CD14-positive monocyte (primary cell): ENCODE data around the gene BCDIN3D. TPM values are rescaled to one million over a fixed set of nuclear protein-coding genes. Genes with fewer than 3 reads are reported as not detected.
A peak's percentile ranks its signal among the peaks of the same experiment; 100 is the strongest.
"Not testable (repeated sequence)": the region's sequence is repeated elsewhere in the genome, so short reads cannot be mapped to it uniquely, and the experiment has no call there.

Experiments used
- DNase-seq, 3 donors: peaks; one replicate each; pipeline ENCODE4 v3.0.0-alpha.2; 2011 to 2022
- H2AFZ ChIP-seq: 2 replicates; pipeline ENCODE4 v1.6.0; 2012; ENCODE audit warnings: mild to moderate bottlenecking, low read depth, low read length, inconsistent platforms; ENCODE audit not compliant: insufficient read depth, poor library complexity, severe bottlenecking
- H3K27ac ChIP-seq, 2 donors: 1 replicate in 1 of 2; 2 replicates in 1 of 2; pipeline ENCODE4 v1.5.1; 2012 to 2013; ENCODE audit warnings: low read length in 2 of 2, control low read depth in 1 of 2, inconsistent platforms in 1 of 2, low read depth in 1 of 2, mild to moderate bottlenecking in 1 of 2
- H3K27me3 ChIP-seq, 2 donors: one replicate each; pipeline versions ENCODE4 v1.6.0 to v1.6.1; 2011 to 2013; ENCODE audit warnings: low read length in 2 of 2; ENCODE audit not compliant: control insufficient read depth in 2 of 2, insufficient read depth in 2 of 2
- H3K36me3 ChIP-seq, 2 donors: replicated peaks in 1 of 2; 1 replicate in 1 of 2; 2 replicates in 1 of 2; pipeline versions ENCODE4 v1.5.1 to v1.6.1; 2012 to 2013; ENCODE audit warnings: low read length in 2 of 2, control low read depth in 1 of 2, inconsistent platforms in 1 of 2, mild to moderate bottlenecking in 1 of 2; ENCODE audit not compliant: insufficient read depth in 2 of 2, control insufficient read depth in 1 of 2
- H3K4me1 ChIP-seq, 2 donors: 1 replicate in 1 of 2; 2 replicates in 1 of 2; pipeline versions ENCODE4 v1.5.1 to v1.6.1; 2012 to 2013; ENCODE audit warnings: low read length in 2 of 2, control low read depth in 1 of 2, inconsistent platforms in 1 of 2, mild to moderate bottlenecking in 1 of 2, moderate library complexity in 1 of 2; ENCODE audit not compliant: insufficient read depth in 2 of 2, control insufficient read depth in 1 of 2
- H3K4me2 ChIP-seq: replicated peaks from 2 replicates; pipeline ENCODE3; 2012; ENCODE audit warnings: low read length, moderate library complexity, mild to moderate bottlenecking; ENCODE audit not compliant: poor library complexity, severe bottlenecking; ENCODE audit errors: extremely low read depth
- H3K4me3 ChIP-seq, 3 experiments: fragments of 200-600 bp in 1 of 3; sonication (generic) in 1 of 3; replicated peaks in 1 of 3; 1 replicate in 2 of 3; 2 replicates in 1 of 3; pipeline ENCODE4 v1.5.1; 2011 to 2013; ENCODE audit warnings: low read length in 3 of 3, mild to moderate bottlenecking in 3 of 3, control low read depth in 2 of 3, low read depth in 2 of 3, inconsistent platforms in 1 of 3, moderate library complexity in 1 of 3
- H3K79me2 ChIP-seq: 2 replicates; pipeline ENCODE4 v1.6.0; 2012; ENCODE audit warnings: mild to moderate bottlenecking, control low read depth, inconsistent platforms, low read length, moderate library complexity; ENCODE audit not compliant: insufficient read depth
- H3K9ac ChIP-seq: 2 replicates; pipeline ENCODE4 v1.6.0; 2017; ENCODE audit warnings: low read length, mild to moderate bottlenecking; ENCODE audit not compliant: insufficient read depth, poor library complexity, severe bottlenecking
- H3K9me3 ChIP-seq, 2 donors: replicated peaks in 1 of 2; 1 replicate in 1 of 2; 2 replicates in 1 of 2; pipeline versions ENCODE4 v1.5.1 to v1.6.1; 2012 to 2013; ENCODE audit warnings: low read length in 2 of 2, control low read depth in 1 of 2; ENCODE audit not compliant: control insufficient read depth in 1 of 2, insufficient read depth in 1 of 2
- H4K20me1 ChIP-seq: 2 replicates; pipeline ENCODE4 v1.6.0; 2012; ENCODE audit warnings: mild to moderate bottlenecking, low read length, control low read depth, moderate library complexity; ENCODE audit not compliant: insufficient read depth
- H3K27ac Mint-ChIP-seq, 7 donors: one replicate each; pipeline ENCODE4 v1.8.0; 2020; ENCODE audit warnings: mild to moderate bottlenecking in 7 of 7, mixed read lengths in 7 of 7, moderate library complexity in 6 of 7, inconsistent platforms in 2 of 7
- H3K27me3 Mint-ChIP-seq, 3 donors: one replicate each; pipeline ENCODE4 v1.8.0; 2021 to 2022; ENCODE audit warnings: low read depth in 3 of 3, mild to moderate bottlenecking in 3 of 3, mixed read lengths in 3 of 3, moderate library complexity in 3 of 3, inconsistent platforms in 1 of 3
- H3K36me3 Mint-ChIP-seq, 2 donors: one replicate each; pipeline ENCODE4 v1.8.0; 2020; ENCODE audit warnings: mixed read lengths in 2 of 2, inconsistent platforms in 1 of 2, mild to moderate bottlenecking in 1 of 2
- H3K4me1 Mint-ChIP-seq: one replicate; pipeline ENCODE4 v1.8.0; 2020; ENCODE audit warnings: mild to moderate bottlenecking, mixed read lengths
- H3K4me3 Mint-ChIP-seq, 2 donors: one replicate each; pipeline ENCODE4 v1.8.0; 2020; ENCODE audit warnings: mild to moderate bottlenecking in 2 of 2, mixed read lengths in 2 of 2, moderate library complexity in 1 of 2
- H3K9me3 Mint-ChIP-seq, 7 donors: one replicate each; pipeline ENCODE4 v1.8.0; 2020 to 2022; ENCODE audit warnings: mixed read lengths in 7 of 7, mild to moderate bottlenecking in 6 of 7, moderate library complexity in 6 of 7, inconsistent platforms in 2 of 7
- CTCF ChIP-seq: fragments of 200-600 bp; IDR thresholded peaks from one replicate; pipeline ENCODE4 v1.8.0; 2022; ENCODE audit warnings: antibody characterized with exemption, mild to moderate bottlenecking
- WGBS: methylation state at CpG from one replicate; pipeline ENCODE4 v1.1.5; 2013; ENCODE audit warnings: missing lambda C conversion rate; ENCODE audit not compliant: insufficient coverage; 5-methylcytosine and 5-hydroxymethylcytosine counted together
- intact Hi-C, 2 donors: fragments of 100-400 bp; cut with micrococcal nuclease; formaldehyde crosslinking; loops; one replicate each; pipeline versions ENCODE4 v1.15.0 to v1.15.1; 2023
- polyA plus RNA-seq, 3 donors: library from polyadenylated mRNA; depleted of rRNA in 1 of 3; unstranded in 2 of 3; stranded (reverse) in 1 of 3; fragments of 300-500 nt in 2 of 3; fragments of >200 nt in 1 of 3; fragmentation: Illumina TruSeq in 2 of 3; gene quantifications; 1 replicate in 2 of 3; 2 replicates in 1 of 3; pipeline ENCODE4 v1.2.3, GENCODE V29; 2012 to 2021

The BCDIN3D gene
- polyA plus RNA-seq, 3 donors, result 0.71 to 1.2 (median 1.0) TPM

DNA sequence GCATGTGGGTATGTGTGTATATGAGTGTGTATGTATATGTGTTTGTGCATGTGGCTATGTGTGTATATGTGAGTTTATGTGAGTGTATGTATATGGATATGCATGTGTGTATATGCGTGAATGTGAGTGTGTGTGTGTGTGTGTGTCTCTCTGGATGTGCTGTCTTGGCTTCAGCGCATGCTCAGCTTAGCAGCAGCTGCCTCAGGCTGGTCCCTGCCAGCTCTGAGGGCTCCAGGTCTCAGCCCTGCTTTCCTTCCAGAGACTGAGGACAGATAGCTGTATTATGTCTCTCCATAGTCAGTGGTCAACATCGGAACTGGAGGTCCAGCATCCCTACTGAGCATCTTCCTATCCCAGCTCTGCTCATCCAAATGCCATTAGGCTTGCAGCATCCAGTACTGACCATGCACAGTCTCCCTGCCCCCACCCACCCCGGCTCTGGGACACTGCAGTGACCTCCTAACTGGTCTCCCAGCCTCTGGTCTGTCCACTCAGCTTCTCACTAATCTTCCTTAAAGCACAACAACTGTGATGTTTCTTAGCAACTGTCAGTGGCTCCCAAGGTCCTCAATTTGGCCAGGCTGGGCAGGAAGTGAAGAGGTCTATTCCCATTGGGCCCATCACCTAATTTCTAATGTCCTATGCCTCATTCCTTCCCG lies 38.0 kb upstream of the BCDIN3D start:
- no peak for DNase-seq
- H3K27me3 Mint-ChIP-seq, result peaks cover 13 to 22% (median 14%) of the 10 kb centered on the region in 3 donors
- H3K9me3 Mint-ChIP-seq, result peaks cover 0 to 19% (median 7%) of the 10 kb centered on the region in 7 donors
- Histone ChIP-seq H3K79me2 (no peaks in the 10 kb centered on the region), H3K4me2 (no peak overlapping the region), H3K27me3 (no peaks in the 10 kb centered on the region), H3K9ac (no peak overlapping the region), H3K9me3 (peaks cover 0 to 9% of the 10 kb centered on the region in 2 donors), H2AFZ (no peak overlapping the region), H3K36me3 (no peaks in the 10 kb centered on the region), H4K20me1 (no peaks in the 10 kb centered on the region), H3K4me3 (no peak overlapping the region), H3K27ac (no peak overlapping the region), H3K4me1 (no peaks in the 10 kb centered on the region)
- no peaks in the 10 kb centered on the region for H3K4me1 Mint-ChIP-seq
- no peak for TF ChIP-seq CTCF
- H3K27ac Mint-ChIP-seq, result peak overlapping the region in 1 of 7 donors; percentile 77
- no peak overlapping the region for H3K4me3 Mint-ChIP-seq
- WGBS, result 100% methylated on average over 5 of the region's 5 CpGs
- intact Hi-C loops, result no loop called here
- H3K36me3 Mint-ChIP-seq, result no peaks in the 10 kb centered on the region

GRCh38 chr12:49879065-49879464 lies 36.2 kb upstream of the BCDIN3D start:
- intact Hi-C loops, H3K4me3 ChIP-seq, H3K27me3 ChIP-seq, H4K20me1 ChIP-seq, H3K27ac Mint-ChIP-seq, H3K4me1 ChIP-seq, H3K4me1 Mint-ChIP-seq, H3K4me2 ChIP-seq, H3K4me3 Mint-ChIP-seq, H2AFZ ChIP-seq, DNase-seq, H3K36me3 Mint-ChIP-seq, H3K9ac ChIP-seq, H3K79me2 ChIP-seq, H3K27ac ChIP-seq, H3K9me3 ChIP-seq, H3K36me3 ChIP-seq: not testable (repeated sequence)
- H3K9me3 Mint-ChIP-seq, result peaks cover 0 to 19% (median 7%) of the 10 kb centered on the region in 7 donors
- WGBS, result 82% methylated on average over 2 of the region's 2 CpGs
- peaks cover 8 to 13% (median 12%) of the 10 kb centered on the region in 3 donors for H3K27me3 Mint-ChIP-seq
